NCI-H526 (cell line): ENCODE measurements around the gene FBXO46.

Experiments used
- DNase-seq, 2 experiments: peaks; one replicate each; lab custom pipeline; 2025; lab: John Stamatoyannopoulos, UW

The FBXO46 gene

GRCh38 chr19:45730368-45731288 is at the start of gene FBXO46:
Gene FBXO46 (minus strand): TSS chr19:45730896. CDS start chr19:45713495, 17,401 bp downstream.
- DNase-seq: peak; percentile 98 to 99

DNA sequence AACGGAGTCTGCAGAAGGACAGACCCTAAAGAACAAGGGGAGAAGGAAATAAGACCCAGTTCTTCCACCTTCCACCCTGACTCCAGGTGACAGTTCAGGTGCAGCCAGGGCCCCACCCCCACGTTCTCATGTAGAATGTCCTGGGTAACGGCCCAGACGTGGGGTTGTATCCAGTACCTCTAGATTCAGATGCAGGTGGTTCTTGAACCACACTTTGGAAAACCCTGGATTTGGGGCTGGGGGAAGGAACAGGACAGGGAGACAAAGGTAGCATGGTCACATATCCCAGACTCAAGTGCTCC is 49.4 kb upstream of the FBXO46 start:
- DNase-seq: peak in 1 of 2 experiments; percentile 39

- peak; percentile 80 to 95 for DNase-seq
These were observed 48.8 kb upstream of the FBXO46 start for GRCh38 chr19:45779231-45780145.

- no peak for DNase-seq
These were observed 47.4 kb upstream of the FBXO46 start for GRCh38 chr19:45778010-45778661.

DNA sequence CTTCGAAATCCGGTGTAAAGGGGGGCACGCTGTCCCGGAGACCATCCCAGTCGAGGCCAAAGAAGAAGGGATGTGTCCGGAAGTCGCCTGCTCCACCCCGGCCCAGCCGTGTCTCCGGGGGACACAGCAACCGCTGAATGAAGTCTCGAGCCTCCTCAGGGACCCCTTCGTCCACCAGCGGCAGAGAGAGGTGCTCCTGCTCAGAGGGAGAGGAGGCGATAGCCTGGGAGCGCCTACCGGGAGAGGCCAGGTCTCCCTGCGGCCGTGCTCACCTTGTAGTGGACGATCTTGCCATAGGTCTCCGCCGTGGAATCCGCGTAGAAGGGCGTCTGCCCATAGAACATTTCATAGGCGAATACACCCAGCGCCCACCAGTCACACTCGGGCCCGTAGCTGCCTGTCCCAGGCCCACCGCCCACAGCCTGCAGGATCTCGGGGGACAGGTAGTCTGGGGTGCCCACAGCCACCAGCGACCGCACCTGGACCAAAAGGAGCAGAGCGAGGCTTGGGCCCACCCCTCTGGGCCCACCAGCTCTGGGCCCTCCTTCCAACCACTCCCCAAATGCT is 46.8 kb upstream of the FBXO46 start:
- DNase-seq: no peak

DNA sequence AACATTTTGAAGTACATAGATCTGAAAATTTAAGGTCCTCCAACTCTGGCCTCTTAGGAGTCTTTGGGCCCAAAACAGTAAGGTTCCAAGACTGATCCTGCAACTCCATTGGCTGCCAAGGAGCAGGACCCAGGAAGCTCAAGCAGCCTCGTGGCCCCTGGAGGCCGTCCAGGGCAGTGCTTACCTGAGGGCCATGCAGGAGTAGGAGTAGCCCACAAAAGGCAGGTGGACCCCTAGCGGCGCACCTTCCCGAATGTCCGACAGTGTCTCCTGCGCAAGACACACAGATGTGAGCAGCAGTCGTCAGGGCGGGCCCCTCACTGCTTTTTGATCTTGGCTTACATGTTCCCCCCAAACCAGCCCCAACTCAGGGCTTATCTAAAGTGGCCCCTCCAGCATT is 44.1 kb upstream of the FBXO46 start:
- DNase-seq: no peak

- no peak for DNase-seq
These were observed 42.7 kb upstream of the FBXO46 start for GRCh38 chr19:45773384-45773783.

DNA sequence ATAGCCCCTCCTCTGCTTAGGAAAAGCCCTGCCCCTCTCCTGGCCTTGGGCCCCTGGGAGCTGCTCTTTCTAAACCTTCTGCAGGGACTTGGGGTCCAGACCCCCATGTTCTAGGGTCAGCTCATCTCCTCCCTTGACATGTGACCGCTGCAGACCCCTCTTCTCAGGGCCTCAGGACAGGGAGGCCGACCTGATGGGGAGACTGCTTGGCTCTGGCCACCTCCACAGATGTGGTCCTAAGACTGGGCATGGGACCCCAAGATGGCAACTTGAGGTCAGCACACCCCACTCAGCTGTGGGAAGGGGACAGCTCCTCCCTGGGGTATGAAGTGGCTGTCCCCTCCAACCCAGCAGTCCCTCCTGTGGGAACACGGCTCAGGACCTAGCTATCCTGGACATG is 42.2 kb upstream of the FBXO46 start:
- no peak for DNase-seq

- DNase-seq: no peak
These were observed 41.6 kb upstream of the FBXO46 start for GRCh38 chr19:45772130-45772840.

GRCh38 chr19:45771311-45771933 is 40.7 kb upstream of the FBXO46 start:
- no peak for DNase-seq

DNA sequence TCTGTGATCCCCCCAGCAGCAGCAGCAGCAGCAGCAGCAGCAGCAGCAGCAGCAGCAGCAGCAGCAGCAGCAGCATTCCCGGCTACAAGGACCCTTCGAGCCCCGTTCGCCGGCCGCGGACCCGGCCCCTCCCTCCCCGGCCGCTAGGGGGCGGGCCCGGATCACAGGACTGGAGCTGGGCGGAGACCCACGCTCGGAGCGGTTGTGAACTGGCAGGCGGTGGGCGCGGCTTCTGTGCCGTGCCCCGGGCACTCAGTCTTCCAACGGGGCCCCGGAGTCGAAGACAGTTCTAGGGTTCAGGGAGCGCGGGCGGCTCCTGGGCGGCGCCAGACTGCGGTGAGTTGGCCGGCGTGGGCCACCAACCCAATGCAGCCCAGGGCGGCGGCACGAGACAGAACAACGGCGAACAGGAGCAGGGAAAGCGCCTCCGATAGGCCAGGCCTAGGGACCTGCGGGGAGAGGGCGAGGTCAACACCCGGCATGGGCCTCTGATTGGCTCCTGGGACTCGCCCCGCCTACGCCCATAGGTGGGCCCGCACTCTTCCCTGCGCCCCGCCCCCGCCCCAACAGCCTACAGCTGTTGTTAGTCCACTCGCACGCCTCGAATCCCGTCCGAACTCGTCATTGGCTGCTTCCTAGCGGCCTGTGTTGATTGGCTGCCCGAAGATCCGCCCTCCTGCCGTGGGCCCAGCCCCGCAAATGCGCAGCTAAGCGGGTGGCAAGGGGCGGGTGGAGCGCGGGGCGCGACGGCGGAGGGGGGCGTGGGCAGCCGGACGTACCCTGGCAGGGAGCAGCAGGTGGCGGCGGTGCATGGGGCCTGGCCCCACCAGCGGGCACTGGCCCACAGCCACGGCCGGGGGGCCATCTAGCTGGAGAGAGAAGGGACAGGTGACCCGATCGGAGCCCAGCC is 39.8 kb upstream of the FBXO46 start:
- DNase-seq: peak; percentile 96 to 99

DNA sequence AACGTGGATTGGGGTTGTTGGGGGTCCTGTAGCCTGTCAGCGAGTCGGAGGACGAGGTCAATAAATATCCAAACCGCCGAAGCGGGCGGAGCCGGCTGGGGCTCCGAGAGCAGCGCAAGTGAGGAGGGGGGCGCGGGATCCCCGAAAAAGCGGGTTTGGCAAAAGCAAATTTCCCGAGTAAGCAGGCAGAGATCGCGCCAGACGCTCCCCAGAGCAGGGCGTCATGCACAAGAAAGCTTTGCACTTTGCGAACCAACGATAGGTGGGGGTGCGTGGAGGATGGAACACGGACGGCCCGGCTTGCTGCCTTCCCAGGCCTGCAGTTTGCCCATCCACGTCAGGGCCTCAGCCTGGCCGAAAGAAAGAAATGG is 39.1 kb upstream of the FBXO46 start:
- no peak for DNase-seq

- peak; percentile 78 to 98 for DNase-seq
These were observed 38.5 kb upstream of the FBXO46 start, which contains the start of gene SIX5 for GRCh38 chr19:45768984-45769782. Gene SIX5 (minus strand): TSS chr19:45769252. CDS start chr19:45768844, 408 bp downstream.

- peak in 1 of 2 experiments; percentile 64 for DNase-seq
These were observed 37.9 kb upstream of the FBXO46 start for GRCh38 chr19:45768655-45768983.

GRCh38 chr19:45767881-45768654 is 37.4 kb upstream of the FBXO46 start:
- DNase-seq: peak in 1 of 2 experiments; percentile 66

- peak in 1 of 2 experiments; percentile 59 for DNase-seq
These were observed 36.7 kb upstream of the FBXO46 start for GRCh38 chr19:45767410-45767880.

GRCh38 chr19:45766869-45767346 is 36.2 kb upstream of the FBXO46 start:
- DNase-seq: no peak
